Bronchial epithelial cell (primary cell): Measurements from ENCODE around the gene FZD1. TPM values are rescaled to one million over a fixed set of nuclear protein-coding genes. Genes with fewer than 3 reads are reported as not detected.

ENCODE experiments used
- DNase-seq: peaks from one replicate; pipeline ENCODE4 v3.0.0-alpha.2; 2010; ENCODE audit warnings: low read depth
- FAIRE-seq: peaks from 2 replicates; lab custom pipeline; 2011; peaks lifted over from hg19 to GRCh38; lab: Jason Lieb, UNC
- H3K27me3 ChIP-seq: 2 replicates; pipeline ENCODE4 v1.5.1; 2011; ENCODE audit warnings: low read length; ENCODE audit not compliant: control insufficient read depth, insufficient read depth
- H3K36me3 ChIP-seq: 2 replicates; pipeline ENCODE4 v1.5.1; 2011; ENCODE audit warnings: low read length; ENCODE audit not compliant: control insufficient read depth, insufficient read depth
- H3K4me3 ChIP-seq: 2 replicates; pipeline ENCODE4 v1.5.1; 2011; ENCODE audit warnings: mild to moderate bottlenecking, low read depth, low read length, control low read depth
- CTCF ChIP-seq: IDR thresholded peaks from 2 replicates; pipeline ENCODE4 v1.5.1; 2011; ENCODE audit warnings: mild to moderate bottlenecking, moderate library complexity, low read length, control low read depth, inconsistent platforms; ENCODE audit not compliant: insufficient read depth, severe bottlenecking
- total RNA-seq: library from RNA; depleted of rRNA; stranded (reverse); fragments of >200 nt; gene quantifications from 2 replicates; pipeline ENCODE4 v1.2.1, GENCODE V29; 2014

The FZD1 gene
- total RNA-seq, 1 donor from 2014 or later, result 2.4 TPM

GRCh38 chr7:91287371-91288084, 23.3 kb downstream of the FZD1 start:
- Histone ChIP-seq H3K36me3 (no peaks in the 10 kb centered on the region), H3K27me3 (no peaks in the 10 kb centered on the region), H3K4me3 (no peak overlapping the region)
- no peak for TF ChIP-seq CTCF
- DNase-seq (no peak), FAIRE-seq (no peak)

GRCh38 chr7:91288208-91288824, 24.1 kb downstream of the FZD1 start:
- H3K27me3 ChIP-seq, result peaks cover under 1% of the 10 kb centered on the region
- FAIRE-seq, result no peak
- H3K36me3 ChIP-seq, result no peaks in the 10 kb centered on the region
- DNase-seq, result peak; percentile 47
- peak; percentile 76 for TF ChIP-seq CTCF
- H3K4me3 ChIP-seq, result no peak overlapping the region

- Histone ChIP-seq H3K36me3 (no peaks in the 10 kb centered on the region), H3K27me3 (peaks cover 3% of the 10 kb centered on the region), H3K4me3 (no peak overlapping the region)
- no peak for TF ChIP-seq CTCF
- DNase-seq (no peak), FAIRE-seq (no peak)
These were observed 25.5 kb downstream of the FZD1 start for GRCh38 chr7:91289633-91290254.

- no peak for TF ChIP-seq CTCF
- no peak for FAIRE-seq
- DNase-seq, result no peak
- H3K36me3 ChIP-seq, result no peaks in the 10 kb centered on the region
- no peak overlapping the region for H3K4me3 ChIP-seq
- peaks cover 3% of the 10 kb centered on the region for H3K27me3 ChIP-seq
These were observed 27.1 kb downstream of the FZD1 start for GRCh38 chr7:91291302-91291701.

- Histone ChIP-seq H3K36me3 (no peaks in the 10 kb centered on the region), H3K4me3 (no peak overlapping the region), H3K27me3 (peaks cover 3% of the 10 kb centered on the region)
- DNase-seq (no peak), FAIRE-seq (no peak)
- TF ChIP-seq CTCF, result no peak
These were observed 27.7 kb downstream of the FZD1 start for GRCh38 chr7:91291902-91292301.
